COLO668 (cell line): ENCODE measurements around the gene ATP6V0A1.
"Not testable (repeated sequence)": the region's sequence is repeated elsewhere in the genome, so short reads cannot be mapped to it uniquely, and the experiment has no call there.

Experiments used
- DNase-seq: peaks from one replicate; lab custom pipeline; 2025; ENCODE audit not compliant: unreplicated experiment; lab: John Stamatoyannopoulos, UW

ATP6V0A1 gene

DNA sequence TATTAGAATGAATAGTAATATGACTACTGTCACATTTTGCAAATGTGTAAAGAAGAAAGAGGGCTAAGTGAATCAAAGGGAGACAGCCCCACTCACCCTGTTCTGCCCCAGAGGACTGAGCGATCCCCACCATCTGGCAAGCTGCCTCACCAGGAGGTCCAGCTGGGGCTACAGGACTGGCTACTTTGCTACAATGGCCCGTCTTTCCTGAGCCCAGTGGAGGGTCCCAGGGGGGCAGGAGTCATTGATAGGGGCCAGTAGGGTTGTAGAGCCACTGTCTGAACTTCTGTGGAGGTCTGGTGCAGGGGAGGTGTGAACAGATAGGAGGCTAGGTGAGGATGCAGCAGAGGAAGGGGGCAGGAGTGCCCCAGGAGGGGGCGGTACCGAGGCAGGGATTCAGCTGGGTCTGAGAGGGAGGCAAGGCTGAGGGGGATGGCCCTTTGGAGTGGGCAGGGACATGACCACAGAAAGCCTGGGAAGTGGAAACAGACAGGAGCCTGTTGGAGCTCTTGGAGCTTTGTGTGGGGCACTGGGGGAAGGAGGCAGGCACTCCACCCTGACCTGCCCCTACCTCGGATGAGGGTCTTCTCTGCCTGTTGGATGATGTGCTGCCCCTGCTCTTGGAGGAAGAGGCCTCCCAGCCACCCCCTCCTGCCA is 97.4 kb downstream of the ATP6V0A1 start:
- DNase-seq, result not testable (repeated sequence)

DNA sequence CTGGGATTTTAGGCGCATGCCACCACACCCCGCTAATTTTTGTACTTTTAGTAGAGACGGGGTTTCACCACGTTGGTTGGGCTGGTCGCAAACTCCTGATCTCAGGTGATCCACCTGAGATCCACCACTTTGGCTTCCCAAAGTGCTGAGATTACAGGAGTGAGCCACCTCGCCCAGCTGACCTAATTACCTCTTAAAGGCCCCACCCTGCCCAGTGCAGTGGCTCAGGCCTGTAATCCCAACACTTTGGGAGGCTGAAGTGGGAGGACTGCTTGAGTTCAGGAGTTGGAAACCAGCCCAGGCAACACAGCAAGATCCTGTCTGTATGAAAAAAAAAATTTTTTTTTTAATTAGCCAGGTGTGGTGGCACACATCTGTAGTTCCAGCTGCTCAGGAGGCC is 100.4 kb downstream of the ATP6V0A1 start:
- no peak for DNase-seq

- no peak for DNase-seq
Measured at GRCh38 chr17:42560246-42560645, 101.6 kb downstream of the ATP6V0A1 start.

DNA sequence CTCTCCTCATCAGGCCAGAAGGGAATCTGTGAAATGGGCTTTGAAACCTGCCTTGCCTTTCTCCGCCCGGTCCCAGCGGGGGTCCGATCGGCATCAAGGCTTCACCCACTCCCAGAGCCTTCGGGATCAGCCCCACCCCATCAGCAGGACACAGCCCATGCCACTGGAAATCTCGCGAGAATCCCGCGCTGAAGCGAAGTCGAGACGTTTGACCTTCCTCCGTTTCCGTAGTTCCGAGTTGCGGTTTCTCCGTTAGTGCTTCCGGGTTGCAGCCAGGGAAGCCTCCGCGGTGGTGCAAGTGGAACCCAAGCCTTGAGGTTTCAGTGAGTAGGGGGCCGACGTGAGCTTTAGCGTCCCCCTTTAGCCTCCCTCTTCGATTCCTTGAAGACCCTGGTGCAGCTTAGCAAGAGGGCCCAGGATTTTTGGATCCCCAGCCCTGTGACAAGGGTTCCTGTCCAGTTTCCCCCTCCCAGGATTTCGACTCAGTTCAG is 103.3 kb downstream of the ATP6V0A1 start, which contains the start of gene COASY:
Gene COASY, plus strand, starts transcription at position 252 of the 491 bp plus-strand sequence. CDS start 475 bp downstream, outside the sequence.
- peak; percentile 92 for DNase-seq

DNA sequence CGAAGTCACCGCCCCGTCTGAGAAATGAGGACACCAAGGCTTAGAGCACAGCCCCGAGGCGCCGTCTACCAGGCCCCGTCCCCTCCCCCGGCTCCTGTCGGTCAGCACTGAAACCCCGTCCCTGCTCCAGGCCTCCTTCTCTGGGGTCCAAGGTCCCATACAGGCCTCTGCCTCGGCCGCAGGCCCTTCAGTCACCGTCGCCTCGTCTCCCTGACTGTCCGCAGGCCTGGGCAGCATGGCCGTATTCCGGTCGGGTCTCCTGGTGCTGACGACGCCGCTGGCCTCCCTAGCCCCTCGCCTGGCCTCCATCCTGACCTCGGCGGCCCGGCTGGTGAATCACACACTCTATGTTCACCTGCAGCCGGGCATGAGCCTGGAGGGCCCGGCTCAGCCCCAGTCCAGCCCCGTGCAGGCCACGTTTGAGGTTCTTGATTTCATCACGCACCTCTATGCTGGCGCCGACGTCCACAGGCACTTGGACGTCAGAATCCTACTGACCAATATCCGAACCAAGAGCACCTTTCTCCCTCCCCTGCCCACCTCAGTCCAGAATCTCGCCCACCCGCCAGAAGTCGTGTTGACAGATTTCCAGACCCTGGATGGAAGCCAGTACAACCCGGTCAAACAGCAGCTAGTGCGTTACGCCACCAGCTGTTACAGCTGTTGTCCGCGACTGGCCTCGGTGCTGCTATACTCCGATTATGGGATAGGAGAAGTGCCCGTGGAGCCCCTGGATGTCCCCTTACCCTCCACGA is 103.9 kb downstream of the ATP6V0A1 start:
- peak; percentile 27 for DNase-seq

- peak; percentile 12 for DNase-seq
Measured at GRCh38 chr17:42563143-42563509, 104.4 kb downstream of the ATP6V0A1 start.

DNA sequence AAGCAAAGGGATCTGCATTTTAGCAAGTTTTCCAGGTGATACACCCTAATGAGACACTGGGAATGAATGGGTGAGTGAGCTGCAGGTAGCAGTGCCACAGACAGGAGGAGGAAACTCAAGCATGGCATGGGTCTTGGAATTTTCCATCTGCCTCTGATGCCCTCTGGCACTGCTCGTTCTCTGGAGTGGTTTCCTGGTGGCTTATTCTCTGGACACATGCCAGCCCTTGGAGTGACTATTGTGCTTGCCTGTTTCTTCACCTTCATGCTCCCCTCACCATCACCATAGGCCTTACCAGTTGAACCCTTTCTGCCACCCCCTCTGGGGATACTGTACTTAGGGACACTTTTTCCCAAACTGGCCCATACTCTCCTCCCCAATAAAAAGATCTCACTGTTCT is 104.9 kb downstream of the ATP6V0A1 start:
- DNase-seq, result peak; percentile 15

GRCh38 chr17:42563950-42564349 is 105.3 kb downstream of the ATP6V0A1 start:
- DNase-seq, result no peak

GRCh38 chr17:42564815-42565522 is 106.3 kb downstream of the ATP6V0A1 start:
- no peak for DNase-seq

GRCh38 chr17:42565523-42566214 is 107.0 kb downstream of the ATP6V0A1 start:
- DNase-seq, result no peak

- no peak for DNase-seq
Measured at GRCh38 chr17:42566215-42566882, 107.7 kb downstream of the ATP6V0A1 start.

DNA sequence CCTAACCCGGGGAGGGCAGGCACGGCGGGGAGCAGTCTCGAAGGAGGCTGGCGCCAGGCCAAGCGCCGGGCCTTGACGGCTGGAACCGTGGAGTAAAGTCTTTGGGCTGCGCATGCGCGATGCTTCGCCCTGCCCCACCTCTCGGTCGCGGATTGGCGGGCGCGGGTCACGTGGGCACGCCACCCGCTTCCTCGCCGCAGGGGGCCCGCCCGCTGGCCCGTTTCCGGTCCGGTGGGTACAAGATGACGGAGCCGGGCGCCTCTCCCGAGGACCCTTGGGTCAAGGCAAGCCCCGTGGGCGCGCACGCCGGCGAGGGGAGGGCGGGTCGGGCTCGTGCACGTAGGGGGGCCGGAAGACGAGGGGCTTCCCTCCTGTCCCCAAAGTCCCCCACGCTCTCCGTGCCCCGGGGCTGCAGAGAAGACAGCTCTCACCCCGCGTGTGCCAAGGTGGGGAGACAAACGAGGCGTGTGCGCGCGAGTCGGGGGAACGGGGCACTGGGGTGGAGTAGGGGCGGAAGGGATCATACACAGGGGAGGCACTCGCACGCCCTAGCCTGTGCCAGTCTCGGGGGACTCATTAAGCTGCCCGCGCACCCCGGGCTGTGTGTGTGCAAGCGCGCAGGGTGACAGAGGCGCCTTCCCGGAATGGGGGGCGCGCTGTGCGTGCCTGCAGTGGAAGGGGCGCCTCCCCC is 108.3 kb downstream of the ATP6V0A1 start, which contains the start of gene MLX:
Gene MLX, plus strand, starts transcription at position 218 of the 691 bp plus-strand sequence. Its CDS starts 25 bp downstream, at position 243.
- peak; percentile 93 for DNase-seq

- no peak for DNase-seq
Measured at GRCh38 chr17:42568341-42569111, 109.8 kb downstream of the ATP6V0A1 start.

GRCh38 chr17:42571435-42572225 is 113.0 kb downstream of the ATP6V0A1 start:
- DNase-seq, result no peak
